ENCODE data around the gene E2F3. TPM values are rescaled to one million over a fixed set of nuclear protein-coding genes. Genes with fewer than 3 reads are reported as not detected.

Gene E2F3
- total and polyA plus RNA-seq, 10 of the 15 experiments (the other 5 are each of a cell fraction or from before 2014, with no cell fraction given), result 5.1 to 16.8 (median 10.6) TPM

DNA sequence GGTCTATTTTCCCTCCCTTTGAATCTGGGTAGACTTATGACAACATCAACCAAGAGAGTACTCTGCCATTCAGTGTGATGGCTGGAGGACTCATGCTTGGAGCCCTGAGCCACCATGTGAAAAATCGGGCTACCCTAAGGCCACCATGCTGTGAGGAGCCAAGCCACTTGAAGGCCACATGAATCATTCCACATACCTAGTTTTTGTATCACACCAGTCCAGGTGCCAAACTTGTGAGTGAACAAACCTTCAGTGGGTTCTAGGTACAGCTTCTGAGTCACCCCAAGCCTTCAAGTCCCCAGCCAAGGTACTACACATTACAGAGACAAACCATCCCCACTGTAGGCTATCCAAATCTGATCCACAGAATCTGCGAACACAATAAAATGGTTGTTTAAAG lies 37.4 kb upstream of the E2F3 start (continued):
- TF ChIP-seq NFYB (IDR thresholded peaks at IDR 0.05; ENCODE audit: insufficient read depth, low read depth, low read length), result no peak
- TF ChIP-seq MEF2B (IDR thresholded peaks at IDR 0.05; ENCODE audit: partially characterized antibody, poor library complexity, severe bottlenecking), result no peak
- TF ChIP-seq ZBTB11 (CRISPR knock-in tag; IDR thresholded peaks at IDR 0.05), result no peak
- no peak for TF ChIP-seq POLR2AphosphoS2 (IDR thresholded peaks at IDR 0.05; ENCODE audit: low read depth, low read length)

DNA sequence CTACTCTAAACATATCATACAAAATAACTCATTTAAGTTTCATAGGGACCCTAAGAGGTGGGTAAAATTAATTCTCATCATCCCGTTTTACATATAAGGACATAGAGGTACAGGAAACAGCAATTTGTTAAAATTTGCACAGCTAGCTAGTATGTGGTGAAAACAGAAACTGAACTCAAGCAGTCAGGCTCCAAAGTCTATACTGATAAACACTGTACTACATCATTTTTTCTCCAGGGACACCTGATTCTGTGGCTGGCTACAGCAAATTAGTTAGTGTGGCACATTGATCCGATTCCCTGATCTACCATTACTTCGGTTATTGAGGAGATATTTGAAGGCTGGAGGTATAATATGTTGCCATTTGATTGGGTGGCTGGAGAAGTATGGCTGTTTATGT lies 36.2 kb upstream of the E2F3 start:
- Histone ChIP-seq H3K4me1 (ENCODE audit: control insufficient read depth, insufficient read depth, low read length) (no peaks in the 10 kb centered on the region), H3K4me2 (ENCODE audit: control insufficient read depth, insufficient read depth) (no peak overlapping the region), H3K27me3 (replicated peaks in 1 of 2; ENCODE audit: control insufficient read depth in 2 of 2, insufficient read depth in 2 of 2, low read length in 1 of 2) (no peaks in the 10 kb centered on the region), H3K9me3 (replicated peaks; ENCODE audit: control insufficient read depth, insufficient read depth, low read length) (no peaks in the 10 kb centered on the region), H3K9ac (ENCODE audit: control insufficient read depth, insufficient read depth, low read length) (no peak overlapping the region), H3K36me3 (ENCODE audit: control insufficient read depth in 2 of 2, insufficient read depth in 2 of 2, low read length in 1 of 2) (no peaks in the 10 kb centered on the region), H2AFZ (ENCODE audit: control insufficient read depth, low read depth, low read length) (no peak overlapping the region), H4K20me1 (ENCODE audit: control insufficient read depth, insufficient read depth) (no peaks in the 10 kb centered on the region), H3K4me3 (no peak overlapping the region), H3K27ac (ENCODE audit: control insufficient read depth, insufficient read depth) (no peak overlapping the region), H3K79me2 (ENCODE audit: control insufficient read depth, insufficient read depth, low read length) (no peaks in the 10 kb centered on the region)
- no peak for FAIRE-seq
- ChIA-PET SMC1A (ENCODE audit: uncharacterized antibody, unreplicated experiment) (interaction anchor here (0.7 to 2.3 kb wide), 12 partner anchors 11 to 169 kb away, joined by 3 to 11 read pairs (median 4); partner anchors contain the start of gene CDKAL1), RAD21 (ENCODE audit: unreplicated experiment) (interaction anchor here (0.6 to 2.4 kb wide), 6 partner anchors 9 to 162 kb away, joined by 3 to 13 read pairs (median 4); no protein-coding TSS in a partner anchor), CTCF (interaction anchor here (0.8 to 1.7 kb wide), 5 partner anchors 9 to 165 kb away, joined by 3 to 6 read pairs (median 3); no protein-coding TSS in a partner anchor), POLR2A (interaction anchor here (0.6 to 1.9 kb wide), 6 partner anchors 38 to 389 kb away, joined by 3 to 9 read pairs (median 4); no protein-coding TSS in a partner anchor)
- in situ Hi-C loops (cut with MboI) (no loop called here), intact Hi-C loops (cut with micrococcal nuclease; ENCODE audit: unreplicated experiment) (no loop called here)
- BruUV-seq (replicated peaks), result no TSS peak
- ATAC-seq, result peak; percentile 92
- 33% methylated on average over 3 of the region's 3 CpGs for WGBS (ENCODE audit: insufficient coverage, insufficient replicate concordance, low lambda C conversion rate, missing lambda C conversion rate)
- TF ChIP-seq ZNF24 (IDR thresholded peaks at IDR 0.05) (peak; percentile 73; the same call in 1 of the 2 replicates), BCL3 (IDR thresholded peaks at IDR 0.05; ENCODE audit: borderline replicate concordance, insufficient read depth, low read depth, low read length, poor library complexity, severe bottlenecking) (no peak), POLR2AphosphoS2 (IDR thresholded peaks at IDR 0.05; ENCODE audit: low read depth, low read length) (no peak)
- peak; percentile 17 for DNase-seq (ENCODE audit: low read depth, low spot score)
